HuH-7.5 (cell line): ENCODE results near the gene ITPK1.

Experiments used
- DNase-seq: peaks from one replicate; pipeline ENCODE4 v3.0.0; 2011; ENCODE audit warnings: low spot score

Gene ITPK1

GRCh38 chr14:92920001-92920400, 195.7 kb downstream of the ITPK1 start:
- DNase-seq: no peak

GRCh38 chr14:92917956-92918355, 197.8 kb downstream of the ITPK1 start:
- DNase-seq: no peak

- no peak for DNase-seq
These were observed 198.4 kb downstream of the ITPK1 start for GRCh38 chr14:92917041-92917940.

DNA sequence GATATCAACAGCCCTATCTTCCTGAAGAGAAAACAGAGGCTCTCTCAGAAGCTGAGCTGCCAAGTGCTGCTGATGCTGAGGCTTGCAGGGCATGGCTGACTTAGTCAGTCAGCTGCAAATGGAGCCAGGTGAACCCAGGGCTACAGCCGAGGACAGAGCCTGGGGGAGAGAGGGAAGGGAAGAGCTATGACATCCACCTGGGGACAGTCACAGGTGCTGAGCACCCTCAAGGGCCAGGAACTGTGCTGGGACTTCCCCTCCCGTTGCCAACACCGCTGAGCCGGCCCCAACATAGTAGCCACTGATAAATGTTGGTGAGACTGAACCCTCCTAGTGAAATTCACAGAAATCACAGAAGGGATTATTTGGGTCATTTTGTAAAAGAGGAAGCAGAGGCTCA, 199.5 kb downstream of the ITPK1 start:
- DNase-seq: no peak

GRCh38 chr14:92914087-92914656, 201.6 kb downstream of the ITPK1 start:
- DNase-seq: no peak

- DNase-seq: no peak
These were observed 208.3 kb downstream of the ITPK1 start for GRCh38 chr14:92907316-92907911.

- DNase-seq: no peak
These were observed 208.9 kb downstream of the ITPK1 start for GRCh38 chr14:92906823-92907222.

GRCh38 chr14:92906420-92906819, 209.3 kb downstream of the ITPK1 start:
- no peak for DNase-seq

GRCh38 chr14:92905667-92906066, 210.1 kb downstream of the ITPK1 start:
- DNase-seq: no peak

DNA sequence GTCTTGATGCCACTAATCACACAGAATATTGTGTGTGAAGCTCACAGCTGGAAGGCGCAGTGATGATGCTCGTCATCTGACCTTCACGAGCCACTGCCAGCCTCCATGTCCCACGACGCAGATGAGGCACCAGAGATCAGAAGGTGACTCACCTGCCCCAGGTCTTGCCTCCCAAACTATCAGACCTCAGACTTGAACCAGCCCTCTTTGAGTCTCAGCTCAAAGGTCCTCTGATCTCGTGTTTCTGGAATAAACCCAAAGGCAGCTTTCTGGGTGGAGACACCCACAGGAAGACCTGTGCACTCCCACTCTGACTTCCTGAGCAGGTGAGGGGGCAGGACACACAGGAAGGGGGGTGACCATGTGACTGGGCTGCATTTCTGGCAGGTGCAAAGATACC, 212.4 kb downstream of the ITPK1 start:
- no peak for DNase-seq

GRCh38 chr14:92902726-92903125, 213.0 kb downstream of the ITPK1 start:
- DNase-seq: no peak

- no peak for DNase-seq
These were observed 213.5 kb downstream of the ITPK1 start for GRCh38 chr14:92902191-92902590.

DNA sequence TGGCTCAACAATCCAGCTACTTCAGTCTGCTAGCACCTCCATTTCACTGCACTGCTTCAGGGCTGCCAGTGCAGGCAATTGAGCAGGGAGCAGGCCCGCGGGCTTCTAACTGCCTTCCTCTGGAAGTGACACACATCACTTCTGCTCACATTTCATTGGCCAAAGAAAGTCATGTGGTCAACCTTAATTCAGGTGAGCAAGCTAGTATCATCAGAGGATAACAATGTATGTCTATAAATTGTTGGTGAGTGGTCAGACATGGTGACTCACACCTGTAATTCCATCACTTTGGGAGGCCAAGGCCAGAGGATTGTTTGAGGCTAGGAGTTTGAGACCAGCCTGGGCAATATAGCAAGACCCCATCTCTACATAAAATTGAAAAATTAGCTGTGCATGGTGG, 215.1 kb downstream of the ITPK1 start:
- no peak for DNase-seq

- no peak for DNase-seq
These were observed 217.1 kb downstream of the ITPK1 start for GRCh38 chr14:92898566-92899131.

- no peak for DNase-seq
These were observed 217.7 kb downstream of the ITPK1 start for GRCh38 chr14:92897922-92898565.

DNA sequence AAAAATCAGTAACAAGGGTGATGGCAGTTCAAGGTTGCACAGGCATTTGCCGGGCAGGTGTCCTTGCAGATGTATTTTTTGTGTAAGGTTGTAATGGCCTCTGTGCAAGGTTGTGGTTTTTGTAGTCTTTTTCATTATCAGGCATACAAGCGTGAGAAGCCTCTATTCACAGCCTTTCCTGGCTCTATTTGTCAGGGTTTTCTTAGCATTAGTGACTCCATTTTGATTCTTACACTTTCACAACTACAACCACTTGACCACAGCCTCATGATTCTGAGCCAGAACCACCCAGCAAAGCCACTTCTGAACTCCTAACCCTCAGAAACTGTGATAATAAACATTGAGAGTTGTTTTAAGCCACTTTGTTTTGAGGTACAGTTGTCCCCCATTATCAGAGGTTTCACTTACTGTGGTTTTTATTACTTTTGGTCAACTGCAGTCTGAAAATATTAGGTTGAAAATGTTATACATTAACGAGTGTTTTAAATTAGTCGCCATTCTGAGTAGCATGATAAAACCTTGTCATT, 220.3 kb downstream of the ITPK1 start:
- no peak for DNase-seq

DNA sequence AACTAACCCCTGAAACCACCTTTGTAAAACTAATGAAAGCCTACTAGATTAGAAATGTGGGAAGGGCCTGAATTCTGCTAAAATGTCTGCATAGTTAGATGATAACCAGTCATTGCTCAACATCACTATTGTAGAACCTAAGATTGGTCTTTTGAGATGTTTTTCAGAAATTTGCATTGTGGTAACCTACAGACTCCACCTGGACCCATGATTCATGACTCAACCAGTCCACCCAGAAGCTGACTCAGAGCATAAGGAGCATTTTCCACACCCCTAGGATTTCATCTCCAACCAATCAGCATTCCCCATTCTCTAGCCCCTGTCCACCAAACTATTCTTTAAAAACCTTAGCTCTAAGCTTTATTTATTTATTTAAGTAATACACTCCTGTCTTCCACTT, 223.1 kb downstream of the ITPK1 start:
- no peak for DNase-seq

GRCh38 chr14:92890830-92891588, 224.7 kb downstream of the ITPK1 start:
- DNase-seq: no peak

- DNase-seq: no peak
These were observed 226.8 kb downstream of the ITPK1 start for GRCh38 chr14:92888896-92889295.

DNA sequence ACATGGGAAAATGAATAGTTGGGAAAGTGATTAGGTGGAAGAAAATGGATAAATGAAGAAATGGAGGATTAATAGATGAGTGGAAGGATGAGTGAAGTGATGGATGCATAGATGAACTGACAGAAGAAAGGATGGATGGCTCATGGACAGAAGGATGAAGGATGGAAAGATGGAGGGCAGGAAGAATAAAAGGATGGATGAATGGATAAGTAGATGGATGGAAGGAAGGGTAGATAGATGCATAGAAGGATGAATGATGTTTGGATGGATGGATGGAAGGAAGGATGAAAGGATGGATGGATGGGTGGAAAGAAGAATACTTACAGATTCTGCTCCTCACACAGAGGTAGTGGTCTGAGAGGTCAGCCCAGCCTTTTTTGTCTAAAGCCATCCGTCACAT, 228.6 kb downstream of the ITPK1 start:
- no peak for DNase-seq
